PC-3 (cell line): ENCODE measurements around the gene TRIP6.

Source experiments
- CTCF ChIP-seq: fragments of 300-600 bp; sonication (generic); conservative IDR thresholded peaks from 2 replicates; pipeline ENCODE4 v1.5.1; 2017; ENCODE audit warnings: antibody characterized with exemption, low read depth, mild to moderate bottlenecking, low read length
- EZH2 ChIP-seq: fragments of 300-600 bp; sonication (generic); IDR thresholded peaks from one replicate; pipeline ENCODE4 v1.6.1; 2017; ENCODE audit warnings: antibody characterized with exemption, mild to moderate bottlenecking, low read length; ENCODE audit not compliant: unreplicated experiment
- EZH2phosphoT487 ChIP-seq: fragments of 300-600 bp; sonication (generic); IDR thresholded peaks from 2 replicates; pipeline ENCODE4 v1.6.1; 2018; ENCODE audit warnings: mild to moderate bottlenecking, antibody characterized with exemption, low read length, borderline replicate concordance

GRCh38 chr7:100865372-100865911, 1.7 kb upstream of the TRIP6 start:
- TF ChIP-seq EZH2 = no peak
- TF ChIP-seq CTCF = peak; percentile 40; the same call in 1 of the 2 replicates
- no peak for TF ChIP-seq EZH2phosphoT487
